ENCODE measurements around the gene GPR149.

The GPR149 gene

GRCh38 chr3:154345422-154346122 lies 84.4 kb downstream of the GPR149 start:
- no peak for DNase-seq (ENCODE audit: low spot score)
- in situ Hi-C loops (cut with MboI; ENCODE audit: low pct_unique_long_range_greater_than_20kb, low sequenced_read_pairs, unreplicated experiment), result loop anchor here (25.0 kb wide), 1 partner anchor 992 kb away; no protein-coding TSS in a partner anchor
- TF ChIP-seq CTCF (IDR thresholded peaks at IDR 0.05; ENCODE audit: extremely low read depth, insufficient read depth, missing control alignments), result no peak

- no peak for DNase-seq (ENCODE audit: low spot score)
- TF ChIP-seq CTCF (IDR thresholded peaks at IDR 0.05; ENCODE audit: extremely low read depth, insufficient read depth, missing control alignments), result no peak
- in situ Hi-C loops (cut with MboI; ENCODE audit: low pct_unique_long_range_greater_than_20kb, low sequenced_read_pairs, unreplicated experiment), result loop anchor here (25.0 kb wide), 1 partner anchor 999 kb away; no protein-coding TSS in a partner anchor
Measured at GRCh38 chr3:154338570-154338969, 91.4 kb downstream of the GPR149 start.

- no peak for DNase-seq (ENCODE audit: low spot score)
- TF ChIP-seq CTCF (IDR thresholded peaks at IDR 0.05; ENCODE audit: extremely low read depth, insufficient read depth, missing control alignments), result no peak
- in situ Hi-C loops (cut with MboI; ENCODE audit: low pct_unique_long_range_greater_than_20kb, low sequenced_read_pairs, unreplicated experiment), result loop anchor here (25.0 kb wide), 1 partner anchor 999 kb away; no protein-coding TSS in a partner anchor
Measured at GRCh38 chr3:154338008-154338407, 92.0 kb downstream of the GPR149 start.

- TF ChIP-seq CTCF (IDR thresholded peaks at IDR 0.05; ENCODE audit: extremely low read depth, insufficient read depth, missing control alignments), result peak; percentile 47
- DNase-seq (ENCODE audit: low spot score), result peak; percentile 18
- in situ Hi-C loops (cut with MboI; ENCODE audit: low pct_unique_long_range_greater_than_20kb, low sequenced_read_pairs, unreplicated experiment), result loop anchor here (25.0 kb wide), 1 partner anchor 1002 kb away; no protein-coding TSS in a partner anchor
Measured at GRCh38 chr3:154334973-154335420, 95.0 kb downstream of the GPR149 start.

DNA sequence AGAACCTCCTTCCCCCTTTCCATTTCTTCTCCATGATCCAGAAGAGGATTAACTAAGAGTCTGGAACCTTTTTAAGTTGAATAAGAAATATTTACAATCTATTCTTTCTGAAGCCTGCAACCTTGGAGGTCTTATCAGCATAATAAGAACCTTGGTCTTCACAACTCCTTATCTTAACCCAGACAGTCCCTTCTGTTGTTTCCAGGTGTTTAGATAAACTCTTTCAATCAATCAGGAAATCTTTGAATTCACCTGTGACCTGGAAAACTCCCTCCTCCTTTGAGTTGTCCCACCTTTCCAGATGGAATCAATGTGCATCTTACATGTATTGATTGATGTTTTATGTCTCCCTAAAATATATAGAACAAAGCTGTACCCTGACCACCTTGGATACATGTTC lies 102.1 kb downstream of the GPR149 start:
- no peak for DNase-seq (ENCODE audit: low spot score)
- in situ Hi-C loops (cut with MboI; ENCODE audit: low pct_unique_long_range_greater_than_20kb, low sequenced_read_pairs, unreplicated experiment), result loop anchor here (25.0 kb wide), 1 partner anchor 1009 kb away; no protein-coding TSS in a partner anchor
- TF ChIP-seq CTCF (IDR thresholded peaks at IDR 0.05; ENCODE audit: extremely low read depth, insufficient read depth, missing control alignments), result no peak

DNA sequence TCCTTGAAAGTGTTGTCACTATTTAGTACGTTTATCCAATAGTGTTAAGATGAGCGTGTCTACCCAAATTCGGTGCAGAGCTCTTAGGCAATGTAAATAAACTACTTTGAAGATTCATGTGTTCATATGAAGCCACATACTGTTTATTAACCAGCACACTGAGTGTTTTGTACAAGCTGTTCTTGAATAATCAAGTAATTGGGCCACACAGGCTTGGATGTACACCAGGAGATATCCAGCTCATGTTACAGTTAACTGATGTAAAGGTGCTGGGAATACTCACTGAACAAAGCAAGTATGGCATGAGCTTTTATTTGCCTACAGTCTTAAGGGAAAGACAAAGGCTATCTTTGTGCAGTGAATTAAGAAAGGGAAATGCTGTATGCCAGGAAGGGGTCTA lies 105.1 kb downstream of the GPR149 start:
- TF ChIP-seq CTCF (IDR thresholded peaks at IDR 0.05; ENCODE audit: extremely low read depth, insufficient read depth, missing control alignments), result no peak
- DNase-seq (ENCODE audit: low spot score), result no peak
- in situ Hi-C loops (cut with MboI; ENCODE audit: low pct_unique_long_range_greater_than_20kb, low sequenced_read_pairs, unreplicated experiment), result loop anchor here (25.0 kb wide), 1 partner anchor 1012 kb away; no protein-coding TSS in a partner anchor
